Bronchial epithelial cell (primary cell): ENCODE results near the gene CD48. TPM values are rescaled to one million over a fixed set of nuclear protein-coding genes. Genes with fewer than 3 reads are reported as not detected.

ENCODE experiments used
- DNase-seq: peaks from one replicate; pipeline ENCODE4 v3.0.0-alpha.2; 2010; ENCODE audit warnings: low read depth
- FAIRE-seq: peaks from 2 replicates; lab custom pipeline; 2011; peaks lifted over from hg19 to GRCh38; lab: Jason Lieb, UNC
- H3K27me3 ChIP-seq: 2 replicates; pipeline ENCODE4 v1.5.1; 2011; ENCODE audit warnings: low read length; ENCODE audit not compliant: control insufficient read depth, insufficient read depth
- H3K36me3 ChIP-seq: 2 replicates; pipeline ENCODE4 v1.5.1; 2011; ENCODE audit warnings: low read length; ENCODE audit not compliant: control insufficient read depth, insufficient read depth
- H3K4me3 ChIP-seq: 2 replicates; pipeline ENCODE4 v1.5.1; 2011; ENCODE audit warnings: mild to moderate bottlenecking, low read depth, low read length, control low read depth
- CTCF ChIP-seq: IDR thresholded peaks from 2 replicates; pipeline ENCODE4 v1.5.1; 2011; ENCODE audit warnings: mild to moderate bottlenecking, moderate library complexity, low read length, control low read depth, inconsistent platforms; ENCODE audit not compliant: insufficient read depth, severe bottlenecking
- total RNA-seq: library from RNA; depleted of rRNA; stranded (reverse); fragments of >200 nt; gene quantifications from 2 replicates; pipeline ENCODE4 v1.2.1, GENCODE V29; 2014

The CD48 gene
- not detected in 2 replicates for total RNA-seq

GRCh38 chr1:160711602-160712311, at the start of gene CD48:
CD48 (minus strand) TSS chr1:160711822; CDS start chr1:160711763, 59 bp downstream.
- no peak for TF ChIP-seq CTCF
- DNase-seq = no peak
- H3K27me3 ChIP-seq = peaks cover 8% of the 10 kb centered on the region

GRCh38 chr1:160761046-160761445, 49.4 kb upstream of the CD48 start:
- DNase-seq (no peak), FAIRE-seq (no peak)
- TF ChIP-seq CTCF = no peak
- H3K27me3 ChIP-seq = no peaks in the 10 kb centered on the region
- H3K36me3 ChIP-seq = no peaks in the 10 kb centered on the region
- no peak overlapping the region for H3K4me3 ChIP-seq

More at GRCh38 chr1:160711602-160712311, at the start of gene CD48:
- no peak for FAIRE-seq
- Histone ChIP-seq H3K4me3 (no peak within 1 kb of the TSS), H3K36me3 (no peaks in the 10 kb centered on the region)

- DNase-seq = no peak
- FAIRE-seq = peak; percentile 47
- Histone ChIP-seq H3K36me3 (no peaks in the 10 kb centered on the region), H3K27me3 (no peaks in the 10 kb centered on the region), H3K4me3 (no peak overlapping the region)
- TF ChIP-seq CTCF = no peak
Observed at GRCh38 chr1:160759740-160760139, 48.1 kb upstream of the CD48 start.

- H3K27me3 ChIP-seq = no peaks in the 10 kb centered on the region
- DNase-seq (no peak), FAIRE-seq (no peak)
- no peak overlapping the region for H3K4me3 ChIP-seq
- H3K36me3 ChIP-seq = no peaks in the 10 kb centered on the region
- no peak for TF ChIP-seq CTCF
Observed at GRCh38 chr1:160758521-160758920, 46.9 kb upstream of the CD48 start.

GRCh38 chr1:160756849-160757201, 45.2 kb upstream of the CD48 start:
- DNase-seq = no peak
- Histone ChIP-seq H3K36me3 (no peaks in the 10 kb centered on the region), H3K27me3 (peaks cover 2% of the 10 kb centered on the region), H3K4me3 (no peak overlapping the region)
- FAIRE-seq = no peak
- TF ChIP-seq CTCF = no peak
